AG09319 (cell line): ENCODE measurements around the gene P2RX1.
"Not testable (repeated sequence)": the region's sequence is repeated elsewhere in the genome, so short reads cannot be mapped to it uniquely, and the experiment has no call there.

Experiments
- DNase-seq: peaks from one replicate; pipeline ENCODE4 v3.0.0-alpha.2; 2010; ENCODE audit warnings: low read depth; ENCODE audit errors: extremely low read depth
- CTCF ChIP-seq: IDR thresholded peaks from 2 replicates; pipeline ENCODE4 v1.5.1; 2011; ENCODE audit warnings: low read depth, mild to moderate bottlenecking, inconsistent platforms, low read length, moderate library complexity

Gene P2RX1

GRCh38 chr17:3951003-3951402, 34.7 kb upstream of the P2RX1 start:
- TF ChIP-seq CTCF: no peak
- no peak for DNase-seq

- DNase-seq: no peak
- no peak for TF ChIP-seq CTCF
Measured at GRCh38 chr17:3950584-3950983, 34.3 kb upstream of the P2RX1 start.

- no peak for TF ChIP-seq CTCF
Measured at GRCh38 chr17:3949418-3949817, 33.2 kb upstream of the P2RX1 start.

GRCh38 chr17:3948551-3948950, 32.3 kb upstream of the P2RX1 start:
- not testable (repeated sequence) for DNase-seq

More at GRCh38 chr17:3949418-3949817, 33.2 kb upstream of the P2RX1 start:
- no peak for DNase-seq

- TF ChIP-seq CTCF: no peak
Measured at GRCh38 chr17:3947318-3947810, 31.1 kb upstream of the P2RX1 start.

GRCh38 chr17:3946711-3947235, 30.5 kb upstream of the P2RX1 start:
- DNase-seq: no peak
- TF ChIP-seq CTCF: no peak

More at GRCh38 chr17:3947318-3947810, 31.1 kb upstream of the P2RX1 start:
- DNase-seq: no peak

GRCh38 chr17:3944485-3945388, 28.5 kb upstream of the P2RX1 start:
- DNase-seq: peak; percentile 44
- TF ChIP-seq CTCF: no peak
